CD4-positive, alpha-beta memory T cell (primary cell): Measurements from ENCODE around the gene NIT1. TPM values are rescaled to one million over a fixed set of nuclear protein-coding genes. Genes with fewer than 3 reads are reported as not detected.
A peak's percentile ranks its signal among the peaks of the same experiment; 100 is the strongest.

Experiments used
- CTCF ChIA-PET: fragments of 350-600 bp; sonication (Branson Sonifier 250); formaldehyde crosslinking; loops from one replicate; lab custom pipeline; 2021; ENCODE audit warnings: inconsistent platforms; ENCODE audit not compliant: partially characterized antibody; lab: Charles Lee
- POLR2A ChIA-PET: fragments of 350-600 bp; sonication (Branson Sonifier 250); formaldehyde crosslinking; loops from one replicate; lab custom pipeline; 2021; ENCODE audit not compliant: partially characterized antibody; lab: Charles Lee
- DNase-seq, 5 donors: peaks; one replicate each; pipeline versions ENCODE4 v3.0.0 to v3.0.0-alpha.2; 2020 to 2022; ENCODE audit warnings: mixed read lengths in 1 of 5
- H3K27ac ChIP-seq: one replicate; pipeline ENCODE4 v1.7.0; 2013; ENCODE audit warnings: low read depth, low read length
- H3K27me3 ChIP-seq: 2 replicates; pipeline ENCODE4 v1.7.0; 2013; ENCODE audit warnings: mild to moderate bottlenecking, low read length, moderate library complexity; ENCODE audit not compliant: insufficient read depth
- H3K36me3 ChIP-seq: 2 replicates; pipeline ENCODE4 v1.7.0; 2013; ENCODE audit warnings: mild to moderate bottlenecking, low read length, moderate library complexity; ENCODE audit not compliant: insufficient read depth
- H3K4me1 ChIP-seq: 2 replicates; pipeline ENCODE4 v1.7.0; 2013; ENCODE audit warnings: mild to moderate bottlenecking, low read length, moderate library complexity; ENCODE audit not compliant: insufficient read depth
- H3K4me3 ChIP-seq, 2 donors: one replicate each; pipeline ENCODE4 v1.7.0; 2013; ENCODE audit warnings: low read length in 2 of 2, mild to moderate bottlenecking in 1 of 2
- H3K9me3 ChIP-seq, 2 donors: one replicate each; pipeline ENCODE4 v1.7.0; 2013; ENCODE audit warnings: low read length in 2 of 2, control low read depth in 1 of 2; ENCODE audit not compliant: control insufficient read depth in 1 of 2
- H3K27ac Mint-ChIP-seq, 7 donors: one replicate each; pipeline ENCODE4 v1.8.0; 2020 to 2021; ENCODE audit warnings: mixed read lengths in 7 of 7, mild to moderate bottlenecking in 6 of 7, inconsistent platforms in 3 of 7, moderate library complexity in 3 of 7
- H3K27me3 Mint-ChIP-seq, 2 donors: one replicate each; pipeline ENCODE4 v1.8.0; 2020 to 2021; ENCODE audit warnings: mixed read lengths in 2 of 2
- H3K36me3 Mint-ChIP-seq, 2 donors: one replicate each; pipeline ENCODE4 v1.8.0; 2020 to 2021; ENCODE audit warnings: mixed read lengths in 2 of 2, inconsistent platforms in 1 of 2, mild to moderate bottlenecking in 1 of 2
- H3K4me1 Mint-ChIP-seq, 4 donors: one replicate each; pipeline ENCODE4 v1.8.0; 2020 to 2021; ENCODE audit warnings: mixed read lengths in 4 of 4, mild to moderate bottlenecking in 1 of 4
- H3K4me3 Mint-ChIP-seq, 8 donors: one replicate each; pipeline ENCODE4 v1.8.0; 2020 to 2021; ENCODE audit warnings: mixed read lengths in 8 of 8, mild to moderate bottlenecking in 7 of 8, moderate library complexity in 6 of 8, inconsistent platforms in 3 of 8
- H3K9me3 Mint-ChIP-seq, 8 donors: one replicate each; pipeline ENCODE4 v1.8.0; 2020 to 2021; ENCODE audit warnings: mixed read lengths in 8 of 8, mild to moderate bottlenecking in 5 of 8, inconsistent platforms in 3 of 8, moderate library complexity in 1 of 8
- intact Hi-C: fragments of 100-400 bp; cut with micrococcal nuclease; formaldehyde crosslinking; loops from one replicate; pipeline ENCODE4 v1.15.1; 2023
- polyA plus RNA-seq, 2 donors: library from polyadenylated mRNA; unstranded; fragments of 300-500 nt; fragmentation: Illumina TruSeq; gene quantifications; one replicate each; pipeline ENCODE4 v1.2.3, GENCODE V29; 2021
- total RNA-seq, 2 experiments: library from RNA; stranded (reverse); gene quantifications; one replicate each; pipeline ENCODE4 v1.2.3, GENCODE V29; 2021

The NIT1 gene
- total and polyA plus RNA-seq, 4 experiments from 2014 or later: 17.5 to 50.5 (median 35.2) TPM

DNA sequence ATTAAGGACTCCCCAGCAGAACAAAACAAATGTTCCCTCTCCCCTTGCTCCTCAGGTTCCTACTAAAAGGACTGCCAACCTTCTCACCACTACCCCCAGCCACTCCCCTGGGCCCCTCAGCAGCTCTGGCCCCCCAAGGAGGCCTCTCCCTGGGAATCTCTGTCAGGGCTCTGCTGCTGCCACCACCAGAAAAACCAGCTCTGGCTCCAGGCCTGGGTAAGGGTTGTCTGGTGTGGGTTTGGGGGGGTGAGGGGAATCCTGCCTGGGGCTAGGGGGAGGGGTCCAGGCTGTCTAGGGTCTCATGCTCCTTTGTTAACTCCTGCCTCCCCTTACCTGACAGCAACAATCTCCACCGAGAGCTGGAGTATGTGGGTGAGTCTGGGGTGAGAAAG is 33.3 kb upstream of the NIT1 start:
- Mint-ChIP-seq H3K4me3 (no peak overlapping the region), H3K27me3 (no peaks in the 10 kb centered on the region), H3K9me3 (no peaks in the 10 kb centered on the region), H3K36me3 (no peaks in the 10 kb centered on the region), H3K4me1 (no peaks in the 10 kb centered on the region), H3K27ac (peak overlapping the region in 1 of 7 donors; percentile 47)
- ChIA-PET POLR2A (interaction anchor here (0.8 to 1.0 kb wide), 3 partner anchors 13 to 33 kb away, joined by 3 to 4 read pairs (median 3); no protein-coding TSS in a partner anchor), CTCF (interaction anchor here (2.4 to 5.2 kb wide), 2 partner anchors 14 kb away, joined by 7 to 26 read pairs; partner anchors contain the start of gene KLHDC9)
- intact Hi-C loops: no loop called here
- H3K27ac ChIP-seq: no peak overlapping the region
- H3K4me3 ChIP-seq: no peak overlapping the region
- H3K4me1 ChIP-seq: no peaks in the 10 kb centered on the region
- H3K36me3 ChIP-seq: no peaks in the 10 kb centered on the region
- H3K27me3 ChIP-seq: no peaks in the 10 kb centered on the region
- no peaks in the 10 kb centered on the region for H3K9me3 ChIP-seq
- no peak for DNase-seq

DNA sequence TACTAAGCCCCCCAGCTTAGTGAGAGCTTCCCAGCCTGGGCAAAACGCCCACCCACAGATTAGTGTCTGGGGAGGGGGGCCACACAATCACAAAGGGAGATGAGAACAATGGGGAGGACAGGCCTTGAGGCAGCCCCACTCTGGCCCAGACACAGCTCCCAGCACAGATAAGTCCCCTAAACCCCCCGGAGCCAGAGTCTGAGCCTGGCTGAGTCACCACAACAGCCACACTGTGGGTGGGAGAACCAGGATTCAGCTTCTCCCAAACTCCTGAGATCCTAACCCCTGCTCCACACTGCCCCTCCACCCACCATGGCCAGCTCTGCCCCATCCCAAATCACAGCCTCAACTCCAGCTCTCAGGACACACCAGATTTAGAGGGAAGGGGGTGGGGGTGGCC is 32.7 kb upstream of the NIT1 start:
- Histone ChIP-seq H3K27ac (no peak overlapping the region), H3K27me3 (no peaks in the 10 kb centered on the region), H3K9me3 (no peaks in the 10 kb centered on the region), H3K4me3 (no peak overlapping the region), H3K36me3 (no peaks in the 10 kb centered on the region), H3K4me1 (no peaks in the 10 kb centered on the region)
- Mint-ChIP-seq H3K9me3 (no peaks in the 10 kb centered on the region), H3K4me3 (no peak overlapping the region), H3K36me3 (no peaks in the 10 kb centered on the region), H3K4me1 (no peaks in the 10 kb centered on the region), H3K27me3 (no peaks in the 10 kb centered on the region), H3K27ac (peak overlapping the region in 2 of 7 donors; percentile 17 to 42)
- DNase-seq: no peak
- intact Hi-C loops: no loop called here
- POLR2A ChIA-PET: interaction anchor here (0.8 to 1.0 kb wide), 2 partner anchors 14 to 32 kb away, joined by 3 read pairs; no protein-coding TSS in a partner anchor
- CTCF ChIA-PET: interaction anchor here (2.4 to 5.2 kb wide), 2 partner anchors 13 to 14 kb away, joined by 7 to 26 read pairs; partner anchors contain the start of gene KLHDC9

DNA sequence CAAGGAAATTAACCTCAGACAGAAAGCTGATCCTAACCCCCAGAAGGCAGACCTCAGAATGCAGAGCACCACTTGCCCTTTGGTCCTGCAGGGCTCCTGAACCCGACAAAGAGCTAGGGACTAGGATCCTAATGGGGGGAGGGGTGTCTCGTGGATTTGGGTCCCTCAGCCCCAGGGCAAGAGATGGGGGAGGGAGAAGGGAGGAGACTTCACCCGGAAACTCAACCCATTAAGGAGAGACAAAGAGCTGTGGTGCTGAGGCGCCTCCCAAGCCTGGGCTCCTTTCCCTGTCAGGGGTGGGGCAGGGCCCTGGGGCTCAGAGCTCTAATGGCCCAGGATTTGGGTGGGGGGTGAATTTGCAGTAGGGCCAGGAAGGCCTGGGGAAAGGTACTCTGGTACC is 31.4 kb upstream of the NIT1 start:
- no peaks in the 10 kb centered on the region for H3K36me3 ChIP-seq
- no peak overlapping the region for H3K4me3 ChIP-seq
- H3K4me1 Mint-ChIP-seq: peaks cover 0 to 2% (median 0%) of the 10 kb centered on the region in 4 donors
- H3K27me3 Mint-ChIP-seq: no peaks in the 10 kb centered on the region
- H3K27ac ChIP-seq: no peak overlapping the region
- intact Hi-C loops: no loop called here
- H3K27me3 ChIP-seq: no peaks in the 10 kb centered on the region
- no peaks in the 10 kb centered on the region for H3K9me3 Mint-ChIP-seq
- H3K36me3 Mint-ChIP-seq: no peaks in the 10 kb centered on the region
- H3K4me3 Mint-ChIP-seq: no peak overlapping the region
- no peaks in the 10 kb centered on the region for H3K9me3 ChIP-seq
- H3K4me1 ChIP-seq: no peaks in the 10 kb centered on the region
- CTCF ChIA-PET: interaction anchor here (0.9 to 5.2 kb wide), 3 partner anchors 12 to 89 kb away, joined by 3 to 26 read pairs (median 3); partner anchors contain the start of gene KLHDC9
- DNase-seq: no peak
- POLR2A ChIA-PET: interaction anchor here (1.0 kb wide), 1 partner anchor 10 kb away, joined by 4 read pairs; no protein-coding TSS in a partner anchor
- H3K27ac Mint-ChIP-seq: peak overlapping the region in 3 of 7 donors; percentile 19 to 55 (median 50)

GRCh38 chr1:161088587-161089110 is 29.3 kb upstream of the NIT1 start:
- H3K27ac Mint-ChIP-seq: no peak overlapping the region
- POLR2A ChIA-PET: interaction anchor here (0.7 to 1.3 kb wide), 2 partner anchors 9 to 43 kb away, joined by 3 to 4 read pairs; partner anchors contain the start of gene USF1

DNA sequence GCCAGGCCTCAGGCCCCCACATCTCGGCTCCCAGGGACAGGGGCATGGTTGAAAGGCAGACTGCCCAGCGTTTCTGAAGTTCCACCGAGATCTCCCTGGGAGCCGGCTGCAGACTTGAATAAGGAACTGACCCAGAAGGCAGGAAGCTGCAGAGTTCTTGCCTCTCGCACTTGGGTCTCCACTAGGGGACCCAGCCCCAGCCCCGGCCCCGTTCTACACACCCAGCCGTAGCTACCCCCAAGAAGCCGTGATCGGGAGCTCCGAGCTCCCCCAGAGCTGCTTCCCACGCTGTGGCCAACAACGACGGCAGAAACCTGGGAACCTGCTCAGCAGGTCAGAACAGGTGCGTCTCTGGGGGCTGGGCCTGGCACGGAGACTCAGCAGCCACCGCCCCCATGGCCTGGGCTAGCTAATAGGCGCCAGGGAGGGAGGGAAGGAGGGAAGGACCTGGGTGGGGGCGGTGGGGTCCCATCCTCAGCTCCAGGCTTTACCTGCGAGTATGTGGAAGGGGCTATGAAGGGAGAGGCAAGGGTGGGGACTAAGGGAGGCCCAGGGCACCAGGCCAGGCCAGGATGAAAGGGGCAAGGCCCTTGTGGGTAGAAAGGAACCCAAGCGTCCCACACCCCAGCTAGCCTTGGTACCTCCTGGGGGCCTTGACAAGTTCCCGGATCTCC is 28.5 kb upstream of the NIT1 start, which contains the start of gene NECTIN4:
Gene NECTIN4, minus strand, starts transcription at position 308 of the 674 bp plus-strand sequence. Its CDS starts 262 bp downstream, at position 46.
- H3K27ac Mint-ChIP-seq: no peak within 1 kb of the TSS
- Histone ChIP-seq H3K4me3 (no peak within 1 kb of the TSS), H3K27me3 (no peaks in the 10 kb centered on the region), H3K9me3 (no peaks in the 10 kb centered on the region), H3K36me3 (no peaks in the 10 kb centered on the region), H3K4me1 (no peaks in the 10 kb centered on the region), H3K27ac (no peak within 1 kb of the TSS)
- intact Hi-C loops: no loop called here
- no peak for DNase-seq
- no peaks in the 10 kb centered on the region for H3K36me3 Mint-ChIP-seq
- no peaks in the 10 kb centered on the region for H3K9me3 Mint-ChIP-seq
- no peaks in the 10 kb centered on the region for H3K27me3 Mint-ChIP-seq
- ChIA-PET POLR2A (interaction anchor here (1.3 kb wide), 1 partner anchor 44 kb away, joined by 4 read pairs; the partner anchor contains the start of gene USF1), CTCF (interaction anchor here (5.2 kb wide), 1 partner anchor 9 kb away, joined by 26 read pairs; the partner anchor contains the start of gene KLHDC9)
- peaks cover 0 to 2% (median 0%) of the 10 kb centered on the region in 4 donors for H3K4me1 Mint-ChIP-seq
- H3K4me3 Mint-ChIP-seq: no peak within 1 kb of the TSS

More at GRCh38 chr1:161088587-161089110, 29.3 kb upstream of the NIT1 start:
- Mint-ChIP-seq H3K36me3 (no peaks in the 10 kb centered on the region), H3K27me3 (no peaks in the 10 kb centered on the region), H3K4me3 (no peak overlapping the region), H3K9me3 (no peaks in the 10 kb centered on the region), H3K4me1 (peaks cover 0 to 2% (median 0%) of the 10 kb centered on the region in 4 donors)
- H3K4me3 ChIP-seq: no peak overlapping the region
- H3K36me3 ChIP-seq: no peaks in the 10 kb centered on the region
- no peaks in the 10 kb centered on the region for H3K27me3 ChIP-seq
- intact Hi-C loops: no loop called here
- CTCF ChIA-PET: interaction anchor here (5.2 kb wide), 1 partner anchor 10 kb away, joined by 26 read pairs; the partner anchor contains the start of gene KLHDC9
- no peaks in the 10 kb centered on the region for H3K9me3 ChIP-seq
- H3K4me1 ChIP-seq: no peaks in the 10 kb centered on the region
- H3K27ac ChIP-seq: no peak overlapping the region
- DNase-seq: no peak

DNA sequence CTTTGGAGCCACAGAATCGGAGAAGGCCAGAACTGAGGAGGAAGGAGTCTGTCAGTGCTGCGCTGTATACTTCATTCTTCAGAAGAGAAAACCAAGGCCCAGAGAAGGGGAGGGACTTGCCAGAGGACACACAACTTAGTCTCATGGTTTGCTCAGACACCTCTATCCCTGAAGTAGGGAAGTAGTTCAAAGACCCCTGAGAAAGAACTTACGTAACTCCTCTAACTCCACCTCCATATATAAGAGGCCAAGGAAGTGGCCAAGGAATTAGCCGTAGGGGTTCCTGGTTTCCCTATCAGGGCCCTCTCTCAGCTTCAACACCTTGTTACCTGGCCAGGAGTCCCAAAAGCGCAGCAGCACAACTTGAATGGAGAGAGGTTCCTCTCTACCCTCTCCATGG is 28.0 kb upstream of the NIT1 start:
- H3K9me3 Mint-ChIP-seq: no peaks in the 10 kb centered on the region
- DNase-seq: no peak
- H3K36me3 ChIP-seq: no peaks in the 10 kb centered on the region
- no peak overlapping the region for H3K4me3 Mint-ChIP-seq
- H3K27ac ChIP-seq: no peak overlapping the region
- ChIA-PET POLR2A (no interaction called here), CTCF (no interaction called here)
- H3K27me3 ChIP-seq: no peaks in the 10 kb centered on the region
- no peaks in the 10 kb centered on the region for H3K9me3 ChIP-seq
- no peak overlapping the region for H3K4me3 ChIP-seq
- intact Hi-C loops: no loop called here
- peaks cover 0 to 2% (median 0%) of the 10 kb centered on the region in 4 donors for H3K4me1 Mint-ChIP-seq
- no peaks in the 10 kb centered on the region for H3K36me3 Mint-ChIP-seq
- no peaks in the 10 kb centered on the region for H3K27me3 Mint-ChIP-seq
- no peak overlapping the region for H3K27ac Mint-ChIP-seq
- no peaks in the 10 kb centered on the region for H3K4me1 ChIP-seq

- Histone ChIP-seq H3K27me3 (no peaks in the 10 kb centered on the region), H3K9me3 (no peaks in the 10 kb centered on the region), H3K4me1 (no peaks in the 10 kb centered on the region), H3K27ac (no peak overlapping the region), H3K36me3 (no peaks in the 10 kb centered on the region), H3K4me3 (no peak overlapping the region)
- ChIA-PET CTCF (no interaction called here), POLR2A (no interaction called here)
- no peaks in the 10 kb centered on the region for H3K36me3 Mint-ChIP-seq
- H3K4me3 Mint-ChIP-seq: no peak overlapping the region
- intact Hi-C loops: no loop called here
- H3K27me3 Mint-ChIP-seq: no peaks in the 10 kb centered on the region
- H3K4me1 Mint-ChIP-seq: peaks cover 0 to 2% (median 0%) of the 10 kb centered on the region in 4 donors
- no peak for DNase-seq
- H3K27ac Mint-ChIP-seq: no peak overlapping the region
- H3K9me3 Mint-ChIP-seq: no peaks in the 10 kb centered on the region
Observed at GRCh38 chr1:161090617-161091016, 27.3 kb upstream of the NIT1 start.
